ENCODE results near the gene HCFC1.

Gene HCFC1

DNA sequence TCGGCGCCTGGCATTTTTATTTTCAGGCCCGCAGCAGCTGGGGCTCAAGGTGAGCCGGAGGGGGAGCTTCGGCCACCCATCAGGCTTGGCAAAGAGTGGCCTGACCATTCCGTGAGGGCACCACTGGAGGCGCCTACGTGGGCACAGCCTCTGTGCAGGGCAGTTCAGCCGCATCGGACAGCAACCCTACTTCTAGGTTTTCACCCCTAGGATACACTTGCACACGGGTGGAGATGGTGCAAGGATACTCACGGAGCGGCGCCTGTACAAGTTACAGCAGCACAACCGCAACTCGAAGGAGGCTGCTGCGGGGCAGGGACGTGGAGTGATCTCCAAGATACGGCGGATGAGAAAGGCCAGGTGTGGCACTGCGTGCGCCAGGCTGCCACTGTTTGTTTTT is 10.8 kb downstream of the HCFC1 start:
- no peak overlapping the region for H3K27ac ChIP-seq
- DNase-seq (ENCODE audit: low read depth, low spot score): no peak

DNA sequence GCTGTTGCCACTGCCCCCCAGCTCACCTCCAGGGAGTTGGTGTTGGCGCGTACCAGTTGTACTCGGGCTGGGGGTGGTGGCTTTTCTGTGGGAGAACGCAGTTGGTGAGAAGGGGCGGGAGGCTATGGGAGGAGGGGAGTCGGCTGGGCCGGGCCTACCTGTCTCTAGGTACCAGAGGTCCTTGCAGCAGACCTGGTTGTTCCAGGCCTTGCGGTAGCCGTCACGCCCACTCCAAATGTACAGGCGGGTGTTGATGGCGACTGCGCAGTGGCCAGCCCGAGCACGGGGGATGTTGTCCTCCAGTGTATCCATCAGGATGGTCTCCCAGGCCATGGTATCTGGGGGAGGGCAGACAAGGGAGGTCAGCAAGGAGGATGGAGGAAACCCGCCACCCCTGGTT is 11.5 kb downstream of the HCFC1 start:
- H3K27ac ChIP-seq: no peak overlapping the region
- no peak for DNase-seq (ENCODE audit: low read depth, low spot score)

DNA sequence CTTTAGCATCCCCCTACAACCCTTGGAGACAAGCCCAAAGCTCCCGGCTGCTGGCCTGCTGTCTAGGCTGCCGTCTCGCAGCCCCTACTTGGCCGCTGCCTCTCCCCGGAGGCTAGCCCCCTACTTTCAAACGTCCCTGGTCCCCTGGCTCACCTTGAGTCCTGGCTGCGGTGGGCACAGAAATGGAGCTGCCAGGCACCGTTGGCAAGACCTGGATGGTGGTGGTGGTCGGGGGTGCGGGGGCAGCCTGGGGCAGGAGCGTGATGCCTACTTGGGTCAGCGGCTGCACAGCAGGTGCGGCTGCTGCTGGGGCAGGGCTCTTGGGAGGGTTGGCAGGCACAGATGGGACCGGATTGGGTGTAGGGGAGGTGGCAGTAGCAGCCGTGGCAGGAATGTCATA is 12.0 kb downstream of the HCFC1 start:
- no peak for DNase-seq (ENCODE audit: low read depth, low spot score)
- H3K27ac ChIP-seq: no peak overlapping the region

DNA sequence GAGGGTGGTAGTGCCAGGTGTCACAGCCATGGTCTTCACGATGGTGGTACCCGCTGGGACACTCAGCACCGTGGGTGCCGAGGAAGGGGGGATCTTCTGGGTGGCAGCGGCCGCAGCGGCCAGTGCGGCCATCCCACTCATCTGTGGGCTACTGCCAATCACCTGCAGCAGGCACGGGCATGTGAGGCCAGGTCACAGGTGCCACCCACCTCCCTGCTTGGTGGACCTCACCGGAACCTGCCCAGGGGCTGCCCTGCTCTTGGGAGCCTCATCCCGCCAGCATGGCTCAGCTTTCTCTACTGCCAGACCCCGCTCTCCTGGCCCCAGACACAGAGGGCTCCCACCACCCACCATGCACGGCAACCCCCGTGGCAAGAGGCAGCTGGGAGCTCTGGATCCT is 13.0 kb downstream of the HCFC1 start:
- no peak for DNase-seq (ENCODE audit: low read depth, low spot score)
- H3K27ac ChIP-seq: no peak overlapping the region

DNA sequence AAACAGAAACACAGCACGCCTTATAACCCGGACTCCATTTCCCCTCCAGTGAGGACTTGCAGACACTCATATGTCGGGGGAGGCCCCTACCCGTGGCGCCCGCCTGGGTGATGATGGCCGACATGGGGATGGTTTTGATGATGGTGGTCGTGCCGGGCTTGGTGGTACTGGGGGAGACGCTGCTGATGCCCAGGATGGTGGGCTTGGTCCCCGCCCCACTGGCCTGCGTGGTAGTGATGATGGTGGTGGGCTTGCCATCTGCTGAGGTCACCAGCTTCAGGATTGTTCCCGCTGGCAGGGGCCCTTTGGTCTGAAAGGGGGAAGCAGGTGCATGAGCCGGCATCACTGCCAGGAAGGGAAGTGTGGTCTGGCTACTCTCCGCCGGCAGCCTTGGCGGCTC is 14.4 kb downstream of the HCFC1 start:
- no peak for DNase-seq (ENCODE audit: low read depth, low spot score)
- no peak overlapping the region for H3K27ac ChIP-seq

DNA sequence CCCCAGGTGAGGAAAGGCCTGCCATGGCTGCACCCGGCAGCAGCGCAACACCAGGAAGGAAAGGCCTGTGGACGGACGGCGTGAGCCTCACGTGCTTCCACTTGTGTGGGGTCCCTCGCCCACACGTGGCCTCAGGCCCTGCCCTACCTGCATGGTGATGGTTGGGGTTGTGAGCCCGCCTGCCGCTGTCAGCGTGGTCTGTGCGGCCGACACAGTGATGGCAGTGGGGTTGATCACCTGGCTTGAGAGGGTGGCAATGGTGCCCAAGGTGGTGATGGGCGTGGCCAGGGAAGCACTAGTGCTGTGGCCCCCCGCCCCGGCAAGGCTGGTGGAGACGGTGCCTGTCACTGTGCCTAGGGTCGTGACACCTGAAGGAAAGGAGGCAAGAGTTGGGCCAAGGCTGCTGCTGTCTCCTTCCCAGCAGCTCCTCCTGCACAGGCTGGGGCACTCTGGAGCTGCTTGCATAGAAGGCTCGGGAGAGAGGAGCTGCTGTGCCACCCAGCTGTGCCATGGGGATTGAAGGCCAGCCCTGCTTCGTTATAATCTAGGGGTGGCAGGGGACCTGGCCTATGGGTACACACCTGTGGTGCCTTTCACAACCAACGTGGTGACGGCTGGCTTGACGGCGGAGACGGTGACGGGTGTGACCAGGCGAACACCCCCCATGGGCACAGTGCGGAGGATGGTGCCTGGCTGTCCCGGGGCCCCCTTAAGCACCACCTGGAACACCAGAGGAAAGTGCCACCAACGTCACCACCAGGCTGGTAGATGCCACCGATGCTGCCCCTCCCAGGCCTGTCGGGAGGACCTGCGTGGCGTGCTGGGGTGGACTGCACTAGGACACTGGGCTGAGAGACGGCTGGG is 15.3 kb downstream of the HCFC1 start:
- DNase-seq (ENCODE audit: low read depth, low spot score): no peak
- H3K27ac ChIP-seq: no peak overlapping the region

DNA sequence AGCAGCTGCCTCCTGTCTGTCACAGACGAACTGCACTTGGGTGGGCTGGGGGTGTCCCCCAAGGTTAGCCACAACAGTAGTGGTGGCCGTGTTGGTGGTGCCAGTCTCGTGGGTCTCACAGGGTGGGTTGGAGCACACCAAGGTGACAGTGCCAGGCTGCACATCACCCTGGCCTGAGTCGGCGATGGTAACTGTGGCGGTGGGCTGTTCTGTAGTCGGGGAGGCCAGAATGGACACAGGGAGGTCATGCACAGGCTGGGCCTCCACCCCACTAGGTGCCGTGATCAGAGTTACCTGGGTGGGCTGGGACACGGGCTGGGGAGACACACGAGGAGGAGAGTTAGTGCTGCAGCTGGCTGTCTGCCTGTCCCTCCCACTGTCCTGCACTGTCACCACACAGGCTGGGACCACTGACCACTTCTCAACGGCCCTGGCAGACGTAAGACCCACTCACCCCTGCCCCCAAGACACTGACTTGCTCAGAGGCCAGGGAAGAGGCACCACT is 16.3 kb downstream of the HCFC1 start:
- no peak overlapping the region for H3K27ac ChIP-seq
- DNase-seq (ENCODE audit: low read depth, low spot score): no peak

DNA sequence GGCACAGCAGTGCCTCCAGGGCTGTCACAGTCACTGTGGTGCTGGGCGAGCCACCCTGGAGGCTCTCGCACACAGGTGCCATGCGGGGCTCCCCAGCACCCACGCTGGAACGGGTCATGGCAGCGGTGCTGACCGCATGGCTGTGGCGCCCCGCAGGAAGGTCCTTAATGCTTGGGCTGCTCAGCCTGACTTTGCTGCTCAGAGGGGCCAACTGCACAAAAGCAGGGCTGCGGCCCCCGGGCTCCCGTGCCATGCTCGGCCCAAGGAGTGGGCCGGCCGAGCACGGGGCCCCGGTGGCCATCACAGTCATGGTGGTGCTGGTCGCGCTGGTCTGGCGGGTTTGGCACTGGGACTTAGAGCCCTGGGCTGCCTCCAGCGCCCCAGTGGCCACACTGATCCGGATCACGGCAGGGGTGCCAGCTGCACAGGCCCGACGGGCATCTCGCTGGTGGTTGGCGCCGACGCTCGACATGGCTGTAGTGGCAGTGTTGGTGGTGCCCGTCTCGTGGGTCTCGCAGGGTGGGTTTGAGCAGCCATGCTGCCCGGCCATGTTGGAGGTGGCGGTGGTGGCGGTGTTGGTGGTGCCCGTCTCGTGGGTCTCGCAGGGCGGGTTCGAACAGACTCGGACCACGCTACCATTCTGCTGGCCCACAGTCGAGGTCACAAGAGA is 16.9 kb downstream of the HCFC1 start:
- H3K27ac ChIP-seq: no peak overlapping the region
- no peak for DNase-seq (ENCODE audit: low read depth, low spot score)

DNA sequence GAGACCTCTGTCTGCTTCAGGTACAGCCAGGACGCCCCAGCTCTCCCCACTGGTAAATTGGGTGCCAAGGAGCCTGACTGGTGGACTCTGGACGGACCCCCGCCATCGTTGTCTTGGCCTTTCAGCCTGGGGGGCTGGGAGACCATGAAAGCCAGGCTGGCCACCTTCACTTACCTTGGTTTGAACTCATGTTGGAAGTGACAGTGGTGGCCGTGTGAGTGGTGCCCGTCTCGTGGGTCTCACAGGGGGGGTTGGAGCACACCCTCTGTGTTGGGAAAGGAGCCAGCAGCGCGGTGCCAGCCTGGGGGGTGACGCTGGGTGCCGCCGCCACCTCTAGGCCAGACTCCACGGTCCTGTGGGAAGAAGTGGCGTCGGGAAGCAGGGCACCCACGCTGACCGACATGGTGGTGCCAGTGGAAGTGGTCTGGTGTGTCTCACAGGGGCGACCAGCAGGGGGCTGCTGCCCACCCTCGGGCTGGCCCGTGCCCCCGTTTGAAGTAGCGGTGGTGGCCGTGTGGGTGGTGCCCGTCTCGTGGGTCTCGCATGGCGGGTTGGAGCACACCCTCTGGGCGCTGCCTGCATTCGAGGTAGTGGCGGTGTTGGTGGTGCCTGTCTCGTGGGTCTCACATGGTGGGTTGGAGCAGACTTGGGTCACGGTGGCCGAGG is 17.6 kb downstream of the HCFC1 start:
- no peak for DNase-seq (ENCODE audit: low read depth, low spot score)

DNA sequence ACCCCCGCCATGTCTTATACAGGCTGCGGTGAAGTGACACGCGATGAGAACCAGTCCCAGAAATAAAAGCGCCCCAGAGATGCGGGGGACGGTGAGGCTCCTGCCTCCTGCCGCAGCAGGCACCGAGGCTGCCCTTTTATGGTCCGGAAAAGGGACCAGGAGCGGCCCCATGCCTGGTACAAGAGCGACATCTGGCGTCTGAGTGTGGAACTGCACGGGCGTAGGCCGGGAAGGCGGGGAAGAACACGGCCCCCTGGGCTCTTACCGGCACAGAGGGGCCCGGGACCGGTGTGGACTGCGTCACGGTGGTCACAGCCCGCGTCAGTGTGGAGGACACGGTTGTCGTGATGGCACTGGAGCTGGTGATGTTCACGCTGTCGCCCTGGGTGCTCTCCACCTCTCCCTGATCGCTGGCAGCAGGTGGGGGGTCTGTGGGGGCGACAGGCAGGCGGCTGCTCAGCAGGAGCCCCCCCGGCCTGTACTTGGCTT is 18.2 kb downstream of the HCFC1 start:
- DNase-seq (ENCODE audit: low read depth, low spot score): no peak
- H3K27ac ChIP-seq: no peak overlapping the region

More for the DNA sequence above, 17.6 kb downstream of the HCFC1 start:
- H3K27ac ChIP-seq: no peak overlapping the region

DNA sequence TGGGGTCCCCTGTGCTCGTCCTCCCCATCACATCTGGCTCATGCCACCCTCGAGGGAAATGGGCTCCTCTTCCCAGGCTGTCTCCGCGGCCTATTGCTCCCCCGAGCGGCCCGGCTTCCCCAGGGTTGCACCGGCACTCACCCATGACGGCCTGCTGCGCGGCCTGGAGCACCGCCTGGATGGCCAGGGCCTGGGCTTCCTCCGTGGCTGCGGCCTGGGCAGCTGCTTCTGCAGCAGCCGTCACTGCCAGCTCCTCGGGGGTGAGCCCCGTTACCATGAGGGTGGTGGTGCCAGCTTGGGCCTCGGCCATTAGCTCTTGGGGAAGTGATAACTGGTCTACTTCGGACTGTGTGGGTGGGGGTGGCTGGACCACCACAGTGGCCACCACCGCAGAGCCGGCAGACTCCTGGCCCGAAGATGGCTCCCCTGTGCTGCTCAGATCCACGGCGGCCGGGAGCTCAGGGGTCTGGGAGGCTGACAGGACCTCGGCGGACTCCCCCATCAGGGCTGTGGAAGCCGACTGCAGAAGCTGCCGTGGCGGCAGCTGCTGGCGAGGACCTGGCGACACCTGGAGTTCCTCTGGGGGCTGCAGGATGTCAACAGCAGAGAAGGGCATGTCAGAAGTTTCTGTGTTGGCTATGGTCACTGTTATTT is 19.1 kb downstream of the HCFC1 start:
- no peak overlapping the region for H3K27ac ChIP-seq
- DNase-seq (ENCODE audit: low read depth, low spot score): no peak

DNA sequence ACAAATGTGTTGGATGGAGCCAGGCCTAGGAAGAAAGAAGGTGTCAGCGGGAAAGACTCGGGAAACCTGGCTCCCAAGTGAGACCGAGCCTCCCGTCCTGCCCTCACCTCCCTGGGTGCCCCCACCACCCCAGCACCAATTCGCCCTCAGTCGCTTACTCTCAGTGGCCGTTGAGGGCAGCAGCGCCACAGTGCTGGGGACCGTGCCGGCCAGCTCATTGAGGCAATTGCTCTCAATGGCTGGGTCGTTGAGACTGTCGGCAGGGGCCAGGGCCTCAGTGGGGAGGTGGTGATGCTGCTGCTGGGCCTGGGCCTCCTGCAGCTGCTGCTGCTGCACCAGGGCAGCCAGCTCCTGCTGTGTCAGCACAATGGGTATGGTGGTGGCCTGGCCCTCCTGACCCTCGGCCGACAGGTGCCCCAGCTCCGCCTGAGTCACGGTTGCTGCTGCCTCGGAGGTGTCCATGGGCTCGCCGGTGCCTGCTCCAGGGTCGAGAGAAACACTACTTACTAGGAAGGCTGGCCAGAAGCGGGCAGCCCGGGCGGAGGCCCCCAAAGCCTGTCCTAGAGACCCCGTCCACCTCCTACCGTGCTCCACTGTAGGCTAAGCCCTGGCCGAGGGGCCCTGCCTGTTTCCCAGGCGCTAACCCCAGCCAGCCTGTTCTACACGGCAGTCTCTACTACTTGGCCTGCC is 19.8 kb downstream of the HCFC1 start:
- H3K27ac ChIP-seq: no peak overlapping the region
- no peak for DNase-seq (ENCODE audit: low read depth, low spot score)

DNA sequence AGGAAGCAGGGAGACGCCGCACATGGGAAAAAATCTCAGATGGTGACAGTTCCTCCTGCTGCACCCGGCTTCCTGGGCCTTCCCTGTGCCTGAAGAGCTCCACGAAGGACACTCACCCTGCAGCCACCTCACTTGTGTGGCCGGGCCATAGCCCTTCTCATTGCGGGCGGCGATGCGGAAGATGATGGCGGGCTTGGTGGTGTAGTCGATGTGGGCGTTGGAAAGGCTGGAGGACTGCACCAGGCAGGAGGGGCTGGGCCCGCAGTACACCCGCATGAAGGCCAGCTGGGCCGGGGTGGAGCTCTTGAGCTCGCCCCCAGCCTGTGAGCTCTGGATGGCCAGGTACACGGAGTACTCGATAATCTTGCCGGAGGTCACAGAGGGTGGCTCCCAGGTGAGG is 21.5 kb downstream of the HCFC1 start:
- no peak overlapping the region for H3K27ac ChIP-seq
- DNase-seq (ENCODE audit: low read depth, low spot score): no peak

DNA sequence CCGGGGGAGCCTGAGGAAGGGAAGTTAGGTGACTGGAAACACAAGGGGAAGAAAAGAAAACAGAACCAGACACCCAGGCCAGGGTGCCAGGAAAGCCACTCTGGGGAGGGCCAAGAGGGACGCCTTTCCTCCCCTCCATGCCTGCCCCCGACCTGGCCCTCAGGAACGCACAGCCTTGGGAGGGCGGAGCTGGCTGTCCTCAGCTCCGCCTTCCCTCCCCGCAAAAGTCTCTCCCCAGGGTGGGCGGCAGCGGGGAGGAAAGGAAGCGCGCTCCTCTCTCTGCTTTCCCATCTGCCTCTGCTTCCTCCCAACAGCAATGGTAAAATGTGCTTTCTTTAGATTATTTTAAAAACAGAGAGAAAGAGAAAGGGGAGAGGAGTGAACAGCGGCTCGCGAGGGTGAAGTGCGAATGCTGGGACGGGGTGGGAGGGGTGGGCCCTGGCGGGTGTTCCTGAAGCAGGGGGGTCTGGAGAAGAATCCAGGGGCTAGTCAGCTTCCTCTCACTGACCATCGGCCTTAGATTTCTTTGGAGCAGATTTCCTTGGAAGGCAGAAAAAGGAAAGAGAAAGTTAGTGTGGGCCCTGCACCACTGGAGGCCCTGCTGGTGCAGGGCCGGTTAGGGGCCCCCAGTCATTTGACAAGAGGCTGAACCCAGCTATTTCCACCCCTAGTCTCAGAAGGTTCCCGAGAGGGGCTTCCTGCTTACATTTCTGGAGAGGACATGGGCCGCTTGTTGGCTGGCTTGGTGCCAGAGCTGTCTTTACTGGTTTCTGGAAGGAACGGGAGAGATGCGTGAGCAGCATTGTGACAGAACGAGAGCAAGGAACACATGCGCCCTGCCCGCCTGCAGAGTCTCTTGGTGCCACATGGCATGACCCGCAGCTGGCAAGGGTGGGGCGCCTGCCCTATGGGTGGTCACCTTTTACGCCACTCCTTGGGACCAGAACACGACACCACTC is 22.5 kb downstream of the HCFC1 start:
- no peak for DNase-seq (ENCODE audit: low read depth, low spot score)
- no peak overlapping the region for H3K27ac ChIP-seq

DNA sequence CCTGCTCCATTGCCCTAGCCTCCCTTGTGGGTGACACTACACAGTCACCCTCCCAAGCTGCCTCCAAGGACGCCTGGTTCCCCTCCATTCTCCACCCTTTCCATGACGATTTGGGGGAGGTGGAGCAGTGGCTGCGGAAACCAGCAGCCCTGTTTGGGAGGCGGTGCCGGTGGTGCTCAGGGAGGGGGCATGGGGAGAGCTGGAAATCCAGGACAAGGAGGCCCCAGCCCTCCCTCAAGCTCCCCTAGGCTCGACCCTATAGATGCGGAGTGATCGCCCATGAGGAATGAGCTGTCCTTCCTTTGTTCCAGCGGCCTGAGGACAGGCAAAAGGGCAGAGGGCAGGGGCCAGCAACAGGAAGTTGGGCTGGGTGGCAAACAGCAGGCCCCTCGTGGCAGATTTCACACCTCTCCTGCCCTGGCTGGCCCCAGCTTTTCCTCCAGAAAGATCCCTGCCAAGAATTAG is 23.6 kb downstream of the HCFC1 start:
- no peak overlapping the region for H3K27ac ChIP-seq

DNA sequence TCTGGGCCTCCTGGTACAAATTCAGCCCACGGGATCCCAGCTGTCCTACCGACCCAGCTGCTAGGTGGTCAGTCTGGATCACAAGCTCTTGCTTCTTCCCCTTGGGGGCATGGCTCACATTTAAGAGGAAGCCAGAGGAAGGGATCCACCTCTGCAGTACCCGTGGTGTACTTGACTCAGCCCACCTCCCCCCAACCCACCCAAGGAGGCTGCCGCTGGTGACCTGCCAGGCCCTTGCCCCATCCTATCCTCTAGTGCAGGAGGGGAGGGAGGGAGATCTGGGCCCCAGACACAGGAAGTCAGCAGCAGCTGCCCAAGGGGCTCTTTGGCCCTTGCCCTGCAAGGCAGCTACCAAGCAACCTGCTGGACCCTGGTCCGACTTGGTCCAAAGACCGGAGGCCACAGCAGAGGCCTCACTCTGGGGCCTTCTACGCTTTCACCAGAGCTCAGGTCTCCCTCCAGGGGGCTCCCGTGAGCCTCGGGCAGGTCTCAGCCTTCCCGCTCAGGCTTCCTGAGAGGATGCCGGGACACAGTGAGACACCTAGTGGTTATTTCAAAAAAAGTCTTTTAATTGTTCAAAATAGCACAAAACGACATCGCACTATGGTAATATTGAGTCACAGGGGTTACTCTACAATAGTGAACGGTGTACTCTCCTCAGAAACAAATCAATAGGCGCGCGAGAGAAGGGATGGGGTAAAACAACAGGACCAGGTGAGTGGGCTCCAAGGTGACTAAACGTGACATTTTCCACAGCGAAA is 24.4 kb downstream of the HCFC1 start:
- DNase-seq (ENCODE audit: low read depth, low spot score): no peak
- no peak overlapping the region for H3K27ac ChIP-seq

More for the DNA sequence above, 23.6 kb downstream of the HCFC1 start:
- no peak for DNase-seq (ENCODE audit: low read depth, low spot score)

DNA sequence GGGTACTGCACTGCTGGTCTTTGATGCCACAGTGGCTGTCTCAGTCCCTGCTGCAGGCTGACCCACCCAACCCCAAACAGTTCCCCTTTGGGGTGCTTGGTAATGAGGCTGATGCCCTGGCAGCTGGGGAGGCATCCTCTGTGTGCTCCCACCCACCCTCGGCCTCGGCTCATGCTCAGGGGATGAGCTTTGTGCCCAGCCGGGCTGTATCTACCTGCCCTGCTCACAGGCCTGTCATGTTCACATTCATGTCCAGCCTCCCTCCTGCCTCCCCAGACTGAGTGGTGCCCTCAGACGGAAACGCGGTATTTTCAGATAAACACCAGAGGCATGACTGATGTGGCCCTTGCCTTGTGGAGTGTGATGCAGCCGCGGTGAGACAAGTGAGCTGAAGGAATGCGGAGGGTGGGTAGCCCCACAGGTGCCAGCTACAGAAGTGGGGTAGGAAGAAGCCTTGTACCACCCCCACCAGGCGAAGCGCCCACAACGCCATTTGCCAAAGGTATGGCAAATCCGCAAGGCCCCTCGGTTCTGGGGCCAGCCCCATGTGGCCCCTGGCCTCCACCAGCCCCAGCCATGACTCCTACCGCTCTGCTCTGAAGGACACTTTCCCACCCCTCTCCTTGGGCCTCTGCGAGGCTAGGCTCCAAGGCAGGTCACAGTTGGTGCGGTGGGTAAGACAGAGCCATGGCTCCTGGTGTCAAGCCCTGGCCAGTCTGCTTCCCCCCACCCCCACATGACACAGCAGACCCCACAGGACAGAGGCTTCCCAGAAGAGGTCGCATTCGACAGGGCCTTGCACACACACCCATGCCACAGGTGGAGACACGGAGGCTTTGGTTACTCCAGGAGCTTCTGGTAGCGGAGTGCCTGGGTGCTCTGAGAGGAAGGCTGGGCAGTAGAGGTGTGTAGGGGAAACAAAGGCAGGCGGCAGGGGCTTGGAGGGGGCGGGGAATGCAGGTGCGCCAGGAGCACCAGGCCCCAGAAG is 25.4 kb downstream of the HCFC1 start:
- no peak for DNase-seq (ENCODE audit: low read depth, low spot score)
- no peak overlapping the region for H3K27ac ChIP-seq
